ENCODE measurements around the gene MYRIP. TPM values are rescaled to one million over a fixed set of nuclear protein-coding genes. Genes with fewer than 3 reads are reported as not detected.
"Not testable (repeated sequence)": the region's sequence is repeated elsewhere in the genome, so short reads cannot be mapped to it uniquely, and the experiment has no call there.

The MYRIP gene
- total RNA-seq, 1 donor: not detected

- Histone ChIP-seq H3K4me3 (ENCODE audit: low read length) (no peak overlapping the region), H3K9me3 (ENCODE audit: low read depth, low read length) (no peaks in the 10 kb centered on the region), H3K27me3 (ENCODE audit: insufficient read depth, low read length) (no peaks in the 10 kb centered on the region), H3K4me1 (ENCODE audit: insufficient read depth, low read length) (no peaks in the 10 kb centered on the region)
These were observed 181.1 kb downstream of the MYRIP start for GRCh38 chr3:39990532-39990931.

DNA sequence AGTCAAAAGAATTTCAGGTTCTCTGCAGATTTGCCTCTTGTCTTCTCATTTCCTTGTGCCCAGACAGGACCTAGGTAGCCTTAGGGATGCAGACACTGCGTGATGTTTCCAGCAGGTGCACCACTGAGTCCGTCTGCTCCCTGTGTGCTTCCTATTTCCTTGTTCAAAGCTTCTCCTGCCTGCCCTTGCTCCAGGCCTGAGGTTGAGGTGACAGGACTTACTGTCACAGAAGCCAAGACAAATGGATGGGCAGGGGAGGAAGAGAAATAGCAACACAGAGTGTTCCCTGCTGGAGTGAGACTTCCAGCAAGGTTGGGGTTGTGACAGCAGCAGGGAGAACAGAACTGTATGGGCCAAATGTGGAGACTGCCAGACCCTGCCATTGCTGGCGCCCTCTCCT, 199.4 kb downstream of the MYRIP start:
- no peaks in the 10 kb centered on the region for H3K27me3 ChIP-seq (ENCODE audit: insufficient read depth, low read length)
- H3K4me1 ChIP-seq (ENCODE audit: insufficient read depth, low read length): no peaks in the 10 kb centered on the region
- H3K4me3 ChIP-seq (ENCODE audit: low read length): no peak overlapping the region
- H3K9me3 ChIP-seq (ENCODE audit: low read depth, low read length): no peaks in the 10 kb centered on the region

DNA sequence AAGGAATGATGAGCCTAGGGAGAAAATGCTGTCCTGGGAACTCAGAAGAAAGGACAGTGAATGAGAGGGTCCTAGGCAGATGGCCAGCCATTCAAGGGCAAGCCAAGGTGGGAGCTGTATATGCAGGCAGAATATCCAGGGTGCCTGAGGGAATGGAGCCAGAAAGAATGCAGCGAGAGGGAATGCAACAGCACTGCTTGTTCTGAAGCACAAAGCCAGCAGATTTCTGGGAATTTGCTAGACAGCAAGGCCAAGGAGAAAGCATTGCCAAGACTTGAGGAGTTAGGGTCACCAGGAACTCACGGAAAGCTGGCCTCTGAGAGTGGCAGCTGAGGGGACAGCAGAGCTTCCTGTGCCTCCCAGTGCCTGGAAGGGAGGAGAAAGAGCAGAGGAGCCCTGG, 200.6 kb downstream of the MYRIP start:
- Histone ChIP-seq H3K4me1 (ENCODE audit: insufficient read depth, low read length) (no peaks in the 10 kb centered on the region), H3K9me3 (ENCODE audit: low read depth, low read length) (no peaks in the 10 kb centered on the region), H3K4me3 (ENCODE audit: low read length) (no peak overlapping the region), H3K27me3 (ENCODE audit: insufficient read depth, low read length) (no peaks in the 10 kb centered on the region)

DNA sequence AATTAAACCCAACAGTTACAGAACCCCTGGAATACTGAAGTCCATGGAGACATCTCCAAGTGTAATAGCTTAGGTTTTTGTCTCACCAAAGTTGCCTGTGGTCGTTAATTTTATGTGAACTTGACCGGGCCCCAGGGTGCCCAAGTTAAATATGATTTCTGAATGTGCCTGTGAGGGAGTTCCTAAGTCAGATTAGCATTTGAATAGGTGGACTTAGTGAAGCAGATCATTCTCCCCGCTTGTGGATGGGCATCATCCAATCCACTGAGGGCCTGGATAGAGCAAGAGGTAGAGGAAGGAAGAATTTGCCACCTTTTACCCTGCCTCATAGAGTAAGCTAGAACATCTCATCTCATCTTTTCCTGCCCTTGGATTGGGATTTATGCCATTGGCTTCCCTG, 203.0 kb downstream of the MYRIP start:
- Histone ChIP-seq H3K4me3 (ENCODE audit: low read length) (no peak overlapping the region), H3K27me3 (ENCODE audit: insufficient read depth, low read length) (no peaks in the 10 kb centered on the region), H3K9me3 (ENCODE audit: low read depth, low read length) (no peaks in the 10 kb centered on the region), H3K4me1 (ENCODE audit: insufficient read depth, low read length) (no peaks in the 10 kb centered on the region)

- no peaks in the 10 kb centered on the region for H3K4me1 ChIP-seq (ENCODE audit: insufficient read depth, low read length)
- H3K4me3 ChIP-seq (ENCODE audit: low read length): no peak overlapping the region
- H3K27me3 ChIP-seq (ENCODE audit: insufficient read depth, low read length): no peaks in the 10 kb centered on the region
- H3K9me3 ChIP-seq (ENCODE audit: low read depth, low read length): no peaks in the 10 kb centered on the region
These were observed 207.0 kb downstream of the MYRIP start for GRCh38 chr3:40016391-40016790.

DNA sequence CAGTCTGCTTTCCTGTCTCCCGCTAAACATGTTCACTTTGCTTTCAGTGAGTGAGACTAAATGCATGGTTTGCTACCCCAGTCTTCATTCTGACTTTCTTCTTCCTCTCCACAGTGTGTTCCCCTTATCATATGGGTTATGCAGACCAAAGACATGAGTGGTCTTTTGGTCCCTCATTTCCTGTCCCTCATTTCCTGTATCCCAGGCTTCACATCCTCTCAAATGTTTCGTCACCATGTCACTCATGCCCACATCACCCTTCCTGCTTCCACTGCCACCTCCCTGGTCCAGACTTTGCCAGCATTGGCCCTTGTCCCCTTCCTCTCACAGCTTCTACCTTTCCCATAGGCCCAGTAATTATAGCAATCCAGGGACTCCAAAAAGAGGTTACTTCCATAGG, 209.0 kb downstream of the MYRIP start:
- peaks cover 5% of the 10 kb centered on the region for H3K9me3 ChIP-seq (ENCODE audit: low read depth, low read length)
- no peaks in the 10 kb centered on the region for H3K27me3 ChIP-seq (ENCODE audit: insufficient read depth, low read length)
- no peak overlapping the region for H3K4me3 ChIP-seq (ENCODE audit: low read length)
- H3K4me1 ChIP-seq (ENCODE audit: insufficient read depth, low read length): no peaks in the 10 kb centered on the region

DNA sequence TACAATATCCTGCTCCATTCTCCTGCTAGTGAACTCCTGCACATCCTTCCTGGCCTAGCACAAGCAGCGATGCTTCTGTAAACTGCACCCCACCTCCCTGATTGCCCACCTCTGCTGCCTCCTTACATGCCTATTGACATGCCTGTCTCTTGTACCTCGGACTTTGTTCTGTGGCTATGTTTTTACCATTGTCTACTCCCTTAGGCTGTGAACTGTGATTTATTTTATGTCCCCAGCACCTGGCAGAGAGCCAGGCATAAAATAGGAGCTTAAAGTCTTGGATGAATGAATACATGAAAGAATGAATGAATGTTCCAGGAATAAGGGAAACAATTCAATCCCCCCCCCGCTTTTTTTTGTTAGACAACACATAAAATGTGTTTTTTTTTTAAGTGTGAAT, 210.0 kb downstream of the MYRIP start:
- Histone ChIP-seq H3K9me3 (ENCODE audit: low read depth, low read length) (peaks cover 5% of the 10 kb centered on the region), H3K27me3 (ENCODE audit: insufficient read depth, low read length) (no peaks in the 10 kb centered on the region), H3K4me3 (ENCODE audit: low read length) (no peak overlapping the region), H3K4me1 (ENCODE audit: insufficient read depth, low read length) (no peaks in the 10 kb centered on the region)

DNA sequence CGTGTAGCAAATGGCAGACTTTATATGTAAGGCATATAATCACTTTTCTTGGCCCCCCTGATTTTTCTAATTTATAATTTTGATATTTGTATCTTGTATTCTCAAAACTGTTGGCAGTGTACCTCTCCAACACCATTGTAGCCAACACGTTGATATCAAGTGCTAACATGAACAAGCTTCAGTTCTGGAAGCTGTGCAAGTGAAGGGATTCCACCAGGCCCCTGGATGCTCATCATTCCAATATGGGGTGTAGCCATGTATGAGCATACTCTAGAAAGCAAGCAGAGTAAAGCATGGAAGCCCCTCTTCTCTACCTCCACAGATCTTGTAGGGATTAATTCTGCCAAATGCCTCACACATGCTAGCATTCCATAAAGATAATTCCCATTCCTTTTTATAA, 211.3 kb downstream of the MYRIP start:
- H3K27me3 ChIP-seq (ENCODE audit: insufficient read depth, low read length): no peaks in the 10 kb centered on the region
- H3K9me3 ChIP-seq (ENCODE audit: low read depth, low read length): peaks cover 7% of the 10 kb centered on the region
- H3K4me3 ChIP-seq (ENCODE audit: low read length): no peak overlapping the region
- H3K4me1 ChIP-seq (ENCODE audit: insufficient read depth, low read length): no peaks in the 10 kb centered on the region

DNA sequence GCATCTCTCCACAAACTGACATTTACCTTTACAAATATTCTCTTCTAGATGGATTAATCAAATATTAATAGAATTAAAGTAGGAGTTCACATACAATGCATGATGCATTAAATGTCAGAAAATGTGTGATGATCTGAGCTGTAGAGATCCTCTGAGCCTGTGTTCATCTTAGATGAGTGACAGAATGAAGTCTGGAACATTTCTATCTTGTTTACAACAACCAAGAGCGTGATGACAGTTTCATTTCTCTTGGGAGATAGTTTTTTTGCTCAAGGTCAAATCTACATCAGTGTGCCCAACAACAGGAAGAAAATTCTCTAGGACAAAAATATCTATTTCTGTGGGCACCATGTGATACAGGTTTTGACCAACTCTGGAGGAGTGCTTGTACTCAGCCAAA, 211.9 kb downstream of the MYRIP start:
- H3K4me3 ChIP-seq (ENCODE audit: low read length): no peak overlapping the region
- no peaks in the 10 kb centered on the region for H3K4me1 ChIP-seq (ENCODE audit: insufficient read depth, low read length)
- H3K27me3 ChIP-seq (ENCODE audit: insufficient read depth, low read length): no peaks in the 10 kb centered on the region
- peaks cover 14% of the 10 kb centered on the region for H3K9me3 ChIP-seq (ENCODE audit: low read depth, low read length)

DNA sequence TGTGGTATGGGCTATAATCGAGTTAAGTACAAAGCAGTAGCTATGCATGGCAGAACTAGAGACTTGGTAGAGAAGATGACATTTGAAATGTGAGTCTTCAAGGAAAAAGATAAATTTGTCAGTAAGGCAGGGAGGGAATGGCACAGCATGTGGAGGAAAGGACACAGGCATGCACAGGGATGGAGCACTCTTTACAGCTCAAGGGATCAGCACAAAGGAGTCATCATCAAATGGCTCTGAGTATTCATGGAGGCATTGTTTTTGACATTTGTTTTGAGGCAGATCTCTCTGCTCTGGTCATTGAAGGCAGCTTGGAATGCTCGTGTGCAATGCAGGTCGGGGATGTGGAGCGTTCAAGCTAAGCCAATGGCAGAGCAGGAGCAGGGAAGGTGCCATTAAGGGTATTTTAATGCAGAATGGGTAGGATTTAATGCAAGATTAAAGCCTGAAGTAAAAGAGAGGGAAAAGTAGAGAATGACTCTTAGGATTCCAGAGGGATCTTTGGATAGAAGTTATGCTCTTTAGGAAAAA, 213.0 kb downstream of the MYRIP start:
- Histone ChIP-seq H3K27me3 (ENCODE audit: insufficient read depth, low read length) (no peaks in the 10 kb centered on the region), H3K4me3 (ENCODE audit: low read length) (no peak overlapping the region), H3K9me3 (ENCODE audit: low read depth, low read length) (peaks cover 14% of the 10 kb centered on the region), H3K4me1 (ENCODE audit: insufficient read depth, low read length) (no peaks in the 10 kb centered on the region)

GRCh38 chr3:40024526-40024925, 215.1 kb downstream of the MYRIP start:
- no peak overlapping the region for H3K4me3 ChIP-seq (ENCODE audit: low read length)
- peaks cover 14% of the 10 kb centered on the region for H3K9me3 ChIP-seq (ENCODE audit: low read depth, low read length)
- no peaks in the 10 kb centered on the region for H3K4me1 ChIP-seq (ENCODE audit: insufficient read depth, low read length)
- H3K27me3 ChIP-seq (ENCODE audit: insufficient read depth, low read length): no peaks in the 10 kb centered on the region

- peaks cover 14% of the 10 kb centered on the region for H3K9me3 ChIP-seq (ENCODE audit: low read depth, low read length)
- H3K4me3 ChIP-seq (ENCODE audit: low read length); H3K27me3 ChIP-seq (ENCODE audit: insufficient read depth, low read length); H3K4me1 ChIP-seq (ENCODE audit: insufficient read depth, low read length): not testable (repeated sequence)
These were observed 216.5 kb downstream of the MYRIP start for GRCh38 chr3:40025892-40026291.

DNA sequence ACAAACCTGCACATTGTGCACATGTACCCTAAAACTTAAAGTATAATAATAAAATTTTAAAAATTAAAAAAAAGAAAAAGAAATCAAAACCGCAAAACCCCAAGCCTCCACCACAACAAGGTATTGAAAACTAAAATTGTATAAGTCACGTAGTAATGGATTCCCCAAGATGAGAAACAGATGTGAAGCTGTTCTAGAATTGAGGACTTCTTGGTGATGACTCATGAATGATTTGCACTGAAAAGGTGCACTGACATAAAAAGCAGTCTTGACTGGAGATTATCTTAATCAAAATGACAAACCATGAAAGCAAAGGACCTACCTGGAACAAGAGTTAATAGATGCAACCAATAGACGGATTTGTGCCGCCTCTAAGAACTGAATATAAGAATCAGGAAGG, 225.8 kb downstream of the MYRIP start:
- Histone ChIP-seq H3K4me1 (ENCODE audit: insufficient read depth, low read length) (no peaks in the 10 kb centered on the region), H3K4me3 (ENCODE audit: low read length) (no peak overlapping the region), H3K9me3 (ENCODE audit: low read depth, low read length) (no peaks in the 10 kb centered on the region), H3K27me3 (ENCODE audit: insufficient read depth, low read length) (no peaks in the 10 kb centered on the region)

- H3K27me3 ChIP-seq (ENCODE audit: insufficient read depth, low read length): no peaks in the 10 kb centered on the region
- no peaks in the 10 kb centered on the region for H3K9me3 ChIP-seq (ENCODE audit: low read depth, low read length)
- no peak overlapping the region for H3K4me3 ChIP-seq (ENCODE audit: low read length)
- no peaks in the 10 kb centered on the region for H3K4me1 ChIP-seq (ENCODE audit: insufficient read depth, low read length)
These were observed 228.2 kb downstream of the MYRIP start for GRCh38 chr3:40037582-40037981.

- Histone ChIP-seq H3K9me3 (ENCODE audit: low read depth, low read length) (no peaks in the 10 kb centered on the region), H3K4me3 (ENCODE audit: low read length) (no peak overlapping the region), H3K27me3 (ENCODE audit: insufficient read depth, low read length) (no peaks in the 10 kb centered on the region)
These were observed 233.5 kb downstream of the MYRIP start for GRCh38 chr3:40042752-40043443.

DNA sequence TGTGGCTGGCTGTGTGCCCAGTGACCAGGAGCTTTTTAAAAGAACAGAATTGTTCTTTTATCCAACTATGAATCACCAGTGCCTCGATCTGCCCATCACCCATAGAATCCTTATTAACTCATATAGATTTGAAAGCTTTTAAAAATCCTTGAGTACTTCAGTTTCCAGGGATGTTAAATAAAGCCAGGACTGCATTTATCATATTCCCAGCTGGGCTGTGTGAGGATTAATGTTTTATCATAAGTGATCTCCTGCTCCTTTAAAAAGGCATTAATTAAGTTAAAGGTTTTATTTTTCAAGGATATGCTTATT, 234.0 kb downstream of the MYRIP start:
- Histone ChIP-seq H3K9me3 (ENCODE audit: low read depth, low read length) (no peaks in the 10 kb centered on the region), H3K27me3 (ENCODE audit: insufficient read depth, low read length) (no peaks in the 10 kb centered on the region), H3K4me1 (ENCODE audit: insufficient read depth, low read length) (no peaks in the 10 kb centered on the region), H3K4me3 (ENCODE audit: low read length) (no peak overlapping the region)

More at GRCh38 chr3:40042752-40043443, 233.5 kb downstream of the MYRIP start:
- H3K4me1 ChIP-seq (ENCODE audit: insufficient read depth, low read length): no peaks in the 10 kb centered on the region
